ENCODE data around the gene PIK3CB.

DNA sequence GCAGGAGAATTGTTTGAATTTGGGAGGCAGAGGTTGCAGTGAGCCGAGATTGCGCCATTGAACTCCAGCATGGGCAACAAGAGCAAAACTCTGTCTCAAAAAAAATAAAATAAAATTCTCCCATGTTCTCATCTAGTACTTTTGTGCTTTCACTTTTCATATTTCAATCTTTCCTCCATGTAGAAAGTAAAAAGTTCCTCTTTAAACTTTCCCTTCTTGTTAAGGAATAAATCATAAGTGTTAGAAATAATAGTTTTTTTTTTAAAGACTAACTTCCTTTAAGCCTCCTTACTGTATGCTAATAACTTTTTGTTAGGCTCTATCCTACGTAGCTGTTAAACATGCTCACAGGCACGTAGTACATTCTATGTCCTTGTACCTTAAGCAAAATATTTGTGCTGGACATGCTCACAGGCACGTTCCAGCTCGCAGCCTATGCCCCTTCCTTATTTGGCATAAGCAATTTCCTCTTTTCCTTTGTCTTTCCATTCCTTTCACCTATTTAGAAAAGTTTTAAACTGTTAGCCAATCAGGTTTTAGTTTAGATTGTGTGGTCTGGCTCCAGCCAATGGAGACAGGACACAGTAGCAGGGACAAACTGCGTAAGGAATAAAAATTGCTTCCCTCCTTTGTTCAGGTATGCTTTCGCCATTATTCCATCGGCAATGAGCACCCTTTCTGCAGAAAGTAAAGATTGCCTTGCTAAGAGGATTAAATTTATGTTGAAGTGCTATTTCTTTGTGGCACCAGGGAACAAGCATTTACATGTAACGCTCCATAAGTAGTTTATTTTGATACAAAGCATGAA, 38.9 kb upstream of the PIK3CB start:
- TF ChIP-seq, protein P1, sequence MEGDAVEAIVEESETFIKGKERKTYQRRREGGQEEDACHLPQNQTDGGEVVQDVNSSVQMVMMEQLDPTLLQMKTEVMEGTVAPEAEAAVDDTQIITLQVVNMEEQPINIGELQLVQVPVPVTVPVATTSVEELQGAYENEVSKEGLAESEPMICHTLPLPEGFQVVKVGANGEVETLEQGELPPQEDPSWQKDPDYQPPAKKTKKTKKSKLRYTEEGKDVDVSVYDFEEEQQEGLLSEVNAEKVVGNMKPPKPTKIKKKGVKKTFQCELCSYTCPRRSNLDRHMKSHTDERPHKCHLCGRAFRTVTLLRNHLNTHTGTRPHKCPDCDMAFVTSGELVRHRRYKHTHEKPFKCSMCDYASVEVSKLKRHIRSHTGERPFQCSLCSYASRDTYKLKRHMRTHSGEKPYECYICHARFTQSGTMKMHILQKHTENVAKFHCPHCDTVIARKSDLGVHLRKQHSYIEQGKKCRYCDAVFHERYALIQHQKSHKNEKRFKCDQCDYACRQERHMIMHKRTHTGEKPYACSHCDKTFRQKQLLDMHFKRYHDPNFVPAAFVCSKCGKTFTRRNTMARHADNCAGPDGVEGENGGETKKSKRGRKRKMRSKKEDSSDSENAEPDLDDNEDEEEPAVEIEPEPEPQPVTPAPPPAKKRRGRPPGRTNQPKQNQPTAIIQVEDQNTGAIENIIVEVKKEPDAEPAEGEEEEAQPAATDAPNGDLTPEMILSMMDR (IDR thresholded peaks at IDR 0.05; ENCODE audit: poor library complexity, severe bottlenecking), result no peak
- no peak for TF ChIP-seq POLR2AphosphoS5 (IDR thresholded peaks at IDR 0.05)
- TF ChIP-seq, protein P2, sequence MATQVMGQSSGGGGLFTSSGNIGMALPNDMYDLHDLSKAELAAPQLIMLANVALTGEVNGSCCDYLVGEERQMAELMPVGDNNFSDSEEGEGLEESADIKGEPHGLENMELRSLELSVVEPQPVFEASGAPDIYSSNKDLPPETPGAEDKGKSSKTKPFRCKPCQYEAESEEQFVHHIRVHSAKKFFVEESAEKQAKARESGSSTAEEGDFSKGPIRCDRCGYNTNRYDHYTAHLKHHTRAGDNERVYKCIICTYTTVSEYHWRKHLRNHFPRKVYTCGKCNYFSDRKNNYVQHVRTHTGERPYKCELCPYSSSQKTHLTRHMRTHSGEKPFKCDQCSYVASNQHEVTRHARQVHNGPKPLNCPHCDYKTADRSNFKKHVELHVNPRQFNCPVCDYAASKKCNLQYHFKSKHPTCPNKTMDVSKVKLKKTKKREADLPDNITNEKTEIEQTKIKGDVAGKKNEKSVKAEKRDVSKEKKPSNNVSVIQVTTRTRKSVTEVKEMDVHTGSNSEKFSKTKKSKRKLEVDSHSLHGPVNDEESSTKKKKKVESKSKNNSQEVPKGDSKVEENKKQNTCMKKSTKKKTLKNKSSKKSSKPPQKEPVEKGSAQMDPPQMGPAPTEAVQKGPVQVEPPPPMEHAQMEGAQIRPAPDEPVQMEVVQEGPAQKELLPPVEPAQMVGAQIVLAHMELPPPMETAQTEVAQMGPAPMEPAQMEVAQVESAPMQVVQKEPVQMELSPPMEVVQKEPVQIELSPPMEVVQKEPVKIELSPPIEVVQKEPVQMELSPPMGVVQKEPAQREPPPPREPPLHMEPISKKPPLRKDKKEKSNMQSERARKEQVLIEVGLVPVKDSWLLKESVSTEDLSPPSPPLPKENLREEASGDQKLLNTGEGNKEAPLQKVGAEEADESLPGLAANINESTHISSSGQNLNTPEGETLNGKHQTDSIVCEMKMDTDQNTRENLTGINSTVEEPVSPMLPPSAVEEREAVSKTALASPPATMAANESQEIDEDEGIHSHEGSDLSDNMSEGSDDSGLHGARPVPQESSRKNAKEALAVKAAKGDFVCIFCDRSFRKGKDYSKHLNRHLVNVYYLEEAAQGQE (IDR thresholded peaks at IDR 0.05; ENCODE audit: borderline replicate concordance), result no peak
- TF ChIP-seq EZH2 (IDR thresholded peaks at IDR 0.05; ENCODE audit: borderline replicate concordance, insufficient read depth, low read length, poor library complexity, severe bottlenecking), result no peak
- no peak for TF ChIP-seq RAD21 (conservative IDR thresholded peaks at IDR 0.05)
